Nucleus accumbens (tissue), 56 donors: ENCODE data around the gene KCNN2.
A peak's percentile ranks its signal among the peaks of the same experiment; 100 is the strongest.

Source experiments
- DNase-seq, 56 donors: peaks; one replicate each; lab custom pipeline; 2025; lab: John Stamatoyannopoulos, UW

KCNN2 gene

DNA sequence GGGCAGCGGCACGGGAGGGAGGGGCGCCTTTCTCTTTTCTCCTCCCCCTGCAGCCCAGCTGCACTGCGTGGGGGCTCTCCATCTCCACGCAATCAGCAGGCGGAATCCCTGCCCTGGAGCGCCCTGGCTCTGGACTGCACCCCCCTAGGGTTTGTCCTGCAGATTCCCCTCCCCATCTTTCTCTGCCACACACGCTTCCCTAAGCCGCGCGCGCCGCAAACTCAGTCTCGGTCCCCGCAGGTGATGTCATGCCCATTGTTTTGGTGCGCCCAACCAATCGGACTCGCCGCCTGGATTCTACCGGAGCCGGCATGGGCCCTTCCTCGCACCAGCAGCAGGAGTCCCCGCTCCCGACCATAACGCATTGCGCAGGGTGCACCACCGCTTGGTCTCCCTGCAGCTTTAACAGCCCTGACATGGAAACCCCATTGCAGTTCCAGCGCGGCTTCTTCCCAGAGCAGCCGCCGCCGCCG lies at the start of gene KCNN2:
Gene KCNN2 (plus strand): TSS at position 347 of the 473 bp plus-strand sequence. CDS start 70 bp downstream, at position 417.
- peak in 55 of 56 donors; percentile 19 to 95 (median 84) for DNase-seq

DNA sequence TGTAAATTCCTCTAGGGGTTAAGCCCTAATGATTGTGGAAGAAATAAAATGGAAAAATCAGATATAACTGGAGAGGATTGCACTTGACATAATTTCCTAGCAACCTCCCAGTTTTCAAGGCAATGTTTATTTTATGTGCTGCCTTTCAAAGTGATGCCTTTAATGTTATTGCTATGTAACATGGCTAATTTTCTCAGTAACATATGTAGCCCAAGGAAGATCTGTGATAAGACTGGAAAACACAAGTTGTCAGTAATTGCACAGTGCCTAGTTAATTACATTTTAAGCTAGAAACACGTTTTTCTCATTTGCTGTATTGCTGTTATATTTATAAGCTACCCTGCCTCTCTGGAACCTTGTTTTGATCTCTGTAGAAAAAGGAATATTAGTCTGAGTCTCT lies 49.2 kb upstream of the KCNN2 start:
- DNase-seq: no peak

DNA sequence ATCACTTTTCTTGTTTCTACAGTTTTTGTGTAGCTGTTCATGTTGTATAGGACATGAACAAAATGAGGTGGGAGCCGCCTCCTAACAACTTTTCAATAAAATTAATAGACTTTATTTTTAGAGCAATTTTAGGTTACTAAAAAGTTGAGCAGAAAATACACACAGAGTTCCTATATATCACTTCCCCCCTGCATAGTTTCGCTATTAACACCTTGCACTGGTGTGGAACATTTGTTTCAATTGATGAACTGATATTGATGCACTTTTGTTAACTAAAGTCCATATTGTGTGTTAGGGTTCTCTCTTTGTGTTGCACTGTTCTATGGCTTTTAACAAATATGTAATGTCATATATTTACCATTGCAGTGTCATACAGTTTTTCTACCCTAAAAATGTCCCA lies 47.8 kb upstream of the KCNN2 start:
- no peak for DNase-seq

DNA sequence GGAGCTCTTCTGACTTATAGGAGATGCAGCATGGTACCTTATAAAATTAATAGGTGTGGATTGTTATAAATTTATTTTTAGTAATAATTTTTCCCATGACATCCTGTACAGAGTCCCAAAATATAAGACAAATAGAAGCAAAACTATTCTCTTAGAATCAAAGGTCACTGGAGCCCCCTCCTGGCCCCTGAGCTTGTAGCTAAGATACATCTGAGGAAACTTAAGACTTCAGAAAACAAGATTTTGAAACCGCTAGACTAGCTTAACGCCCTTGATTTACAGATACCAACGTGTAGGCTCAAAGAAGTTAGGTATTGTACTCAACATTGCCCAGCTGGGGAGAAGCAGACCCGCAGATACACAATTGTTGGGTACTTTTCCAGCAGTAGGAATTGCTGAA lies 45.7 kb upstream of the KCNN2 start:
- no peak for DNase-seq

DNA sequence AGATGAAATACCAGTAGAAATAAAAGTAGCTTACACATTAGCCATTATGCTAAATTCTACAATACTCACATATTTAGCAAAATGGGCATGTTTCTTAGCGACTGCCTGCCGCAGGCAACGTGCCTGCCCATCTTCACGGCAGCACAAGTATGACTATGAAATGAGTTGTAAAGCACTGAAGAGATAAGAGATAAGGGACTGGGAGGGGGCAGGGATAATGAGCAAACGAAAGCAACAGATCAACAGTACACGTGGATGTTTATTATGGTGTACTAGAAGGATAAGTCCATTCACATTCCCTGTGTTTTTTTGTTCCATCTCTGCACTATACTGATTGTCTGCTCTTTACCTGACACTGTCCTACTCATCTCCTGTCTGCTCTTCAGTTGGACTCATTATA lies 44.1 kb upstream of the KCNN2 start:
- DNase-seq: no peak

DNA sequence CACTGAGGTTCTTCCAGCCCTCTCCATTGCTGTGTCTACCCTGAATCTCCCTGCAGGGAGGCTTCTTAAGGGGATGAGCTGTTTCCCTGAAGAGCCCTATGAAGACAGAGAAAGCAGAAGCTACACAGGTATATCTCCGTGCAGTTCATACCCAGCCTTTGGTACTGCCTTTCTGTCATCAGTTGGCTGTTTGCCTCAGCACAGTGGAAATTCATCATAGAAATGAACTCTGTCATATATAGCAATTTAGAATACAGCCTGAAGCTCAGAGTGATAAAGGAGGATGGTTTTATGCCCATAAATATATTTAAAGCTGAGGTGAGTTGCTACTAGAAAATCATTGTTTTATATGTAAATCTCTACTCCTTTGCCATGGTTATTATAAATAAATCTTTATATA lies 42.6 kb upstream of the KCNN2 start:
- DNase-seq: no peak

DNA sequence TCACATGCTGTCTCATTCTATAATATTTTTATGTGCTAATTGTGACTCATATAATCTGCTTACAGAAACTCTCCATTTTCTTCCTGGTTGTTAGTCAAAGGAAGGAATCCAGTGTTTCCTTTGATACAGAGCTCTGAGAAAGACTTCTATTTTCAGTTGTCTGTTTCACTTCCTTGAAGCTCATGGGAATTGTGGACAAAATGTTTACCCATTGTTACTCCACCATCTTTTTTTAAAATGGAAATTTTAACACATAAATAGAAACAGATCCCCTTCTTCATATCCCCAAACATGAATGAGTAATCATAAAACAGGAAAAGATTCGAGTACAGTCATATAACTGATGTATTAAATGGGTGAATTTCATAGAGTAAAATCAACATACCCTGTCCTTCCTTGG lies 42.0 kb upstream of the KCNN2 start:
- no peak for DNase-seq

- no peak for DNase-seq
Observed at GRCh38 chr5:114324282-114324681, 37.6 kb upstream of the KCNN2 start.

DNA sequence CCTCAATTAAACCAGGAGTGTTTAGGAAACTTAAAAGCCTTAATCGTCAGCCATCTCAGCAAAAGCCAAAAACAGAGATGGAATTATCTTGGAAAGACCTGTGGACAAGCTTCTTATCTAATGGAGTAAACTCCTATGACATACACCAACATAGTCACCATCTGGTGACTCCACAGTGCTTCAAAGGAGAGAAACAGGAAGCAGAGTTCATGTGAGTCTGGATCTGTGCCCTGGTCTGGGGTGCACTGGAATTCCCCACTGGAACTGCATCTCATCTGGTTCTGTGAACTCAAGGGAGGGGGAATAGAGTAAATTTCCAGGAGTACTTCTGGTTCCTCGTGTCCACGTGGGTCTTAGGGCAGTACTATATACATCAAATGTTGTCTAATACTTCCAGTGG lies 36.3 kb upstream of the KCNN2 start:
- DNase-seq: no peak

- DNase-seq: no peak
Observed at GRCh38 chr5:114327474-114327873, 34.4 kb upstream of the KCNN2 start.

DNA sequence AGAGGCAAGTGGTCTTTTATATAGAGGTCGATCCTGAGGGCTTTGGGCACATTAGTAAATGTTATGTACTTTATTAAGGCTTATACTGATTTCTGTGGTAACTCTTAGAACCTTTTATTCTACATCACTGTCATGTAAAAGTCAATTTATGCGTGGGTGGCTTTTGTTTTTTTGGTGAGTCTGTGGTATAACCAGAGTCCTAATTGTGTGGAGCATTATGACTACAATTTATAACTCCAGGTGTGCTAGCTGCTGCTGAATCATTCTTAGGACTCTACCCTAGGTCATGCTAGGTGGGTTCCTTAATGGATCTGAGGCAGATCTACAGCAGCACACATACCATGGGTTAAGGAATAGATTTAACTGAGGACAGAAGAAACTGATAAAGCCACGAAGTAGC lies 33.9 kb upstream of the KCNN2 start:
- DNase-seq: no peak

- DNase-seq: no peak
Observed at GRCh38 chr5:114330916-114331531, 30.8 kb upstream of the KCNN2 start.

DNA sequence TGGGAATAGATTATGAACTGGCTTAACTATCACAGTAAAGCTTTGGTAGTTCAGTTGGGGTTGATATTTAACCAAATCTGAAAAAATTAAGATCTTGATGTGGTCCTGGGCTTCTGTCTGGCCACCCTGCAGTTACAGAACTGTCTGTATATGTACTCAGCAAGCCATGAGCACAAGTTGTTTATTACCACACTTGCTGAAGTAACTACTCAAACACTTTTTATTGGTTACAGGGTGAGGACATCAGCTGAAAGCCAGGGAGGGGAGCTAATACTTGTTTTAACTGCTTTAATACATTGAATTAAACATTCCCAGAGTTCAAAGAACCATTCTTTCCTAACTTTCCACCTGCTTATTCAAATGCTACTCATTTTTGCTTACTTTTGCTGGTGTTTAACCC lies 29.4 kb upstream of the KCNN2 start:
- DNase-seq: no peak

- DNase-seq: no peak
Observed at GRCh38 chr5:114332925-114333324, 28.9 kb upstream of the KCNN2 start.

- DNase-seq: no peak
Observed at GRCh38 chr5:114335391-114335790, 26.5 kb upstream of the KCNN2 start.

DNA sequence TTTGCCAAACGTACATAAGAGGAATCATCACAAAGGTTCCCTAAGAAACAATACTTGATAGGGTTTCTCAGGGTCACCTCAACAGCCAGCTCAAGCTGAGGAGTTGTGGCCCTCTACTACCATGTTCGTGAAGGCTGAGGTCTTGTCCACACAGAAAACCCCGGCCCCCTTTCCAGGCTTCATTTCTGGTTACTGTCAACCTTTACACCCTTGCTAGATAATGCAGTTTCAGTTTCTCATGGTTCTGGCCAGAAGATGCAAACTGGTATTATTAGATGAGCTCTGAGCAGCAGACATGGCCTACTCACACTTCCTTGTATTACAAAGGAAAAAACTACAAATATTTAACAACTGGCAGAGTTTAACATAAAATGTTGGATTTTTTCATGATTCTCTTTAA lies 22.8 kb upstream of the KCNN2 start:
- DNase-seq: no peak

GRCh38 chr5:114346181-114346580 lies 15.7 kb upstream of the KCNN2 start:
- DNase-seq: no peak

GRCh38 chr5:114355086-114355830 lies 6.6 kb upstream of the KCNN2 start:
- no peak for DNase-seq

DNA sequence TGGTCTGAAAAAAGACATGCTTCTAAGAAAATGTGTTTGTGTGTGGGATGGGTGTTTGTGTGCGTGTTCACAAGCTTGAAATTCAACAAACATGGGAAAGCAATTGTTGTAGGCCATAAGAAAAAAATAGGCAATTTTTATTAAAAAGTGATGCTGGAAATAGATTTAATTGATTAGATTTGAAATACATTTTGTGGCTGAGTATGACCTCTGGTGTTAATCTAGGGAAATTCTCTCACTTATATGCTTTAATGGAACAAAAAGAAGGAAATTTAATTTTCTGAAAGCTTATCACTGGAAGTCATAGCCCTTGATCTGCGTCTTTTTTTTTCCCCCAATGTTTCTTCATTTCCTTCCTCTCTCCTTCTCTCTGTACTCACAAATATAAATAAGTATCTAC lies 3.5 kb upstream of the KCNN2 start:
- no peak for DNase-seq

GRCh38 chr5:114360357-114360756 lies 1.5 kb upstream of the KCNN2 start:
- no peak for DNase-seq

DNA sequence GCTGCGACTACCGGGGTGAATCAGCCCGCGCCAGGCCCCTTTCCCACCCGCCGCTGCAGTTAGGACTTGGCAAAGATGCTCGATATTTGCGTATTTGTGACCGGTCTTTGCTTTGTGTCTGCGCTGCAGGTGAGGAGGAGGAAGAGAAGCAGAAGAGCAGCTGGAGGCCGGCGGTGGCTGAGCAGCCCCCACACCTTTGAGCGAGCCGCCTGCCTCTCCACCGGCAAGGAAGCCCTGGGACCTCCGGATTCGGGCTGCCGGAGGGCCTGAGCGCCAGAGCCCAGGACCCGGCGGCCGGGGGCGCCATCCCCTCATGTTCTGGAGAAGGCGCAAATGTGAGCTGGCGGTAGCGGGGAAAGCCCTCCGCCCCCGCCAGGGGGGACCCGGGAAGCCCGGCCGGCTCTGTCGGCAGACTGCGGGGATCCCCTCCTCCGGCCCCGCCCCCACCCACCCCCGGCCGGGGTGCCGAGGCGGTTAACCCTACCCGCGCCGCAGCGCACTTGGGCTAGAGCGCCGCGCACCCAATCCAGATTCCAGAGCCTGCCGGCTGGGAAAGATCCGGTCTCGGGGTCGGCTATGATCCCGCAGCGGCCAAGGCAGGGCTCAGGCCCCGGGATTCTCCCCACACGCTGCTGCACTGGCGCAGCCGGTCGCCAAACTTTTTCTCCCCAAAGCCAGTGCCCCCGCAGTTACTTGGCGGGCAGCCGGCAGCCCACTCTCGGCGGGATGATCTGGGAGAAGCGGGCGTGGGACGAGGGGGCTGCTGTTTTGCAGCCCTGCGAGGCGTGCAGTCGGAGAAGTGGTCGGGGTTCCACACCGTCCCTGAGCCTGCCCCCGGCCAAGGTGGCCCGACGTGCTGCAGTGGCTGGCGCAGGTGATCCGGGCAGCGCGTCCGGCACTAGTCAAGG lies 800 bp upstream of the KCNN2 start:
- DNase-seq: peak in 43 of 56 donors; percentile 9 to 77 (median 44)
